IMR-90 (cell line): ENCODE results near the gene KMT2E. TPM values are rescaled to one million over a fixed set of nuclear protein-coding genes. Genes with fewer than 3 reads are reported as not detected.

Experiments used
- ATAC-seq: fragments of 200-7000 bp; cut with Tn5 transposase; 2 replicates; pipeline ENCODE4 v1.9.1; 2020; ENCODE audit warnings: low read depth, mild to moderate bottlenecking, moderate library complexity
- BruUV-seq: library from RNA; stranded (reverse); fragments of 400-500 nt; replicated peaks from 2 replicates; lab custom pipeline; 2021; lab: Mats Ljungman, UMichigan
- CTCF ChIA-PET: fragments of 300-600 bp; formaldehyde crosslinking; extraction: SDS; loops from one replicate; lab custom pipeline; 2021; ENCODE audit warnings: antibody characterized with exemption; lab: Yijun Ruan, JAX
- POLR2A ChIA-PET: fragments of 300-600 bp; sonication (Branson Sonifier 250); formaldehyde crosslinking; loops from one replicate; lab custom pipeline; 2022; ENCODE audit warnings: antibody characterized with exemption; ENCODE audit not compliant: unreplicated experiment; lab: Charles Lee
- DNase-seq: peaks from one replicate; pipeline ENCODE4 v3.0.0; 2013
- H2AFZ ChIP-seq: replicated peaks from 2 replicates; pipeline ENCODE3; 2013; ENCODE audit warnings: low read length, mild to moderate bottlenecking; ENCODE audit not compliant: poor library complexity
- H2AK5ac ChIP-seq: 2 replicates; pipeline ENCODE4 v1.6.1; 2013; ENCODE audit warnings: low read depth, low read length, inconsistent platforms
- H2AK9ac ChIP-seq: replicated peaks from 2 replicates; pipeline ENCODE3; 2013; ENCODE audit warnings: mild to moderate bottlenecking, low read depth, low read length, moderate library complexity; ENCODE audit not compliant: poor library complexity
- H2BK120ac ChIP-seq: 2 replicates; pipeline ENCODE4 v1.6.1; 2013; ENCODE audit warnings: low read depth, low read length, inconsistent platforms
- H2BK15ac ChIP-seq: 3 replicates; pipeline ENCODE4 v1.6.1; 2013; ENCODE audit warnings: low read depth, low read length, inconsistent platforms
- H2BK20ac ChIP-seq: 2 replicates; pipeline ENCODE4 v1.6.1; 2013; ENCODE audit warnings: low read depth, mild to moderate bottlenecking, inconsistent platforms, low read length, moderate library complexity
- H2BK5ac ChIP-seq: 2 replicates; pipeline ENCODE4 v1.6.1; 2013; ENCODE audit warnings: mild to moderate bottlenecking, low read depth, low read length, inconsistent platforms; ENCODE audit not compliant: poor library complexity, severe bottlenecking
- H3K14ac ChIP-seq: replicated peaks from 2 replicates; pipeline ENCODE4 v1.6.1; 2013; ENCODE audit warnings: low read depth, low read length, inconsistent platforms
- H3K18ac ChIP-seq: 2 replicates; pipeline ENCODE4 v1.6.1; 2013; ENCODE audit warnings: low read depth, low read length, control low read depth
- H3K23ac ChIP-seq: 2 replicates; pipeline ENCODE4 v1.6.1; 2013; ENCODE audit warnings: low read depth, low read length, inconsistent platforms
- H3K27ac ChIP-seq: 2 replicates; pipeline ENCODE4 v1.5.1; 2013; ENCODE audit warnings: mild to moderate bottlenecking, control low read depth, low read length; ENCODE audit not compliant: insufficient read depth
- H3K27me3 ChIP-seq: 2 replicates; pipeline ENCODE4 v1.6.1; 2013; ENCODE audit warnings: low read length; ENCODE audit not compliant: control insufficient read depth, insufficient read depth
- H3K36me3 ChIP-seq: 2 replicates; pipeline ENCODE4 v1.6.1; 2013; ENCODE audit warnings: low read length, mixed read lengths; ENCODE audit not compliant: control insufficient read depth, insufficient read depth
- H3K4ac ChIP-seq: 2 replicates; pipeline ENCODE4 v1.6.1; 2013; ENCODE audit warnings: low read depth, low read length, inconsistent platforms
- H3K4me1 ChIP-seq: 2 replicates; pipeline ENCODE4 v1.6.1; 2013; ENCODE audit warnings: low read length, mixed read lengths; ENCODE audit not compliant: control insufficient read depth, insufficient read depth
- H3K4me2 ChIP-seq: 2 replicates; pipeline ENCODE4 v1.6.1; 2013; ENCODE audit warnings: low read depth, mild to moderate bottlenecking, control low read depth, low read length, moderate library complexity
- H3K4me3 ChIP-seq: 2 replicates; pipeline ENCODE4 v1.5.1; 2013; ENCODE audit warnings: low read depth, mild to moderate bottlenecking, control low read depth, low read length, moderate library complexity; ENCODE audit not compliant: insufficient read depth
- H3K56ac ChIP-seq: 2 replicates; pipeline ENCODE4 v1.6.1; 2013; ENCODE audit warnings: low read length, inconsistent platforms; ENCODE audit not compliant: insufficient read depth; ENCODE audit errors: extremely low read depth
- H3K79me1 ChIP-seq, 2 experiments: 2 replicates each; pipeline ENCODE4 v1.6.1; 2013; ENCODE audit warnings: low read length in 2 of 2, inconsistent platforms in 1 of 2, low read depth in 1 of 2
- H3K9ac ChIP-seq: 2 replicates; pipeline ENCODE4 v1.6.1; 2013; ENCODE audit warnings: low read depth, low read length, control low read depth
- H3K9me1 ChIP-seq: 2 replicates; pipeline ENCODE4 v1.6.1; 2013; ENCODE audit warnings: low read length, inconsistent platforms; ENCODE audit not compliant: insufficient read depth
- H3K9me3 ChIP-seq: 2 replicates; pipeline ENCODE4 v1.6.1; 2013; ENCODE audit warnings: low read length; ENCODE audit not compliant: control insufficient read depth, insufficient read depth
- H4K20me1 ChIP-seq: 2 replicates; pipeline ENCODE4 v1.6.1; 2013; ENCODE audit warnings: low read length, inconsistent platforms; ENCODE audit not compliant: insufficient read depth
- H4K5ac ChIP-seq: 2 replicates; pipeline ENCODE4 v1.6.1; 2013; ENCODE audit warnings: mild to moderate bottlenecking, low read depth, low read length, control low read depth
- H4K8ac ChIP-seq, 2 experiments: 2 replicates each; pipeline ENCODE4 v1.6.1; 2013; ENCODE audit warnings: low read depth in 2 of 2, low read length in 2 of 2, control low read depth in 1 of 2, inconsistent platforms in 1 of 2
- H4K91ac ChIP-seq: 2 replicates; pipeline ENCODE4 v1.6.1; 2013; ENCODE audit warnings: low read depth, low read length, inconsistent platforms; ENCODE audit not compliant: insufficient read depth
- BHLHE40 ChIP-seq: fragments of 150-350 bp; IDR thresholded peaks from 2 replicates; pipeline ENCODE4 v1.6.1; 2016; ENCODE audit warnings: mild to moderate bottlenecking, low read depth, low read length
- CEBPB ChIP-seq: IDR thresholded peaks from 2 replicates; pipeline ENCODE4 v1.6.1; 2012; ENCODE audit warnings: low read depth, low read length, improper control_type of control experiment
- CHD1 ChIP-seq: IDR thresholded peaks from 2 replicates; pipeline ENCODE4 v1.6.1; 2012; ENCODE audit warnings: low read depth, low read length, improper control_type of control experiment
- CTCF ChIP-seq: conservative IDR thresholded peaks from 2 replicates; pipeline ENCODE4 v1.5.1; 2012; ENCODE audit warnings: mild to moderate bottlenecking, low read depth, low read length, improper control_type of control experiment
- ELK1 ChIP-seq: fragments of 150-350 bp; IDR thresholded peaks from 2 replicates; pipeline ENCODE4 v1.6.1; 2016; ENCODE audit warnings: low read depth, mild to moderate bottlenecking, low read length, moderate library complexity, borderline replicate concordance
- FOS ChIP-seq: fragments of 150-350 bp; IDR thresholded peaks from 2 replicates; pipeline ENCODE4 v1.6.1; 2016; ENCODE audit warnings: low read depth, low read length
- MAFK ChIP-seq: IDR thresholded peaks from 2 replicates; pipeline ENCODE4 v1.6.1; 2012; ENCODE audit warnings: low read depth, low read length, improper control_type of control experiment
- MAZ ChIP-seq: IDR thresholded peaks from 2 replicates; pipeline ENCODE4 v1.6.1; 2012; ENCODE audit warnings: low read depth, mild to moderate bottlenecking, low read length, improper control_type of control experiment, moderate library complexity, borderline replicate concordance
- MXI1 ChIP-seq: IDR thresholded peaks from 2 replicates; pipeline ENCODE4 v1.6.1; 2012; ENCODE audit warnings: low read depth, mild to moderate bottlenecking, low read length, moderate library complexity, borderline replicate concordance
- NFE2L2 ChIP-seq: fragments of 150-350 bp; IDR thresholded peaks from 2 replicates; pipeline ENCODE4 v1.6.1; 2016; ENCODE audit warnings: low read depth, mild to moderate bottlenecking, low read length
- POLR2A ChIP-seq: IDR thresholded peaks from 2 replicates; pipeline ENCODE4 v1.6.1; 2012; ENCODE audit warnings: mild to moderate bottlenecking, low read depth, low read length
- RAD21 ChIP-seq: IDR thresholded peaks from 2 replicates; pipeline ENCODE4 v1.6.1; 2012; ENCODE audit warnings: low read length, improper control_type of control experiment
- RCOR1 ChIP-seq: IDR thresholded peaks from 2 replicates; pipeline ENCODE4 v1.6.1; 2012; ENCODE audit warnings: mild to moderate bottlenecking, low read length, improper control_type of control experiment; ENCODE audit not compliant: insufficient replicate concordance
- RFX5 ChIP-seq: IDR thresholded peaks from 2 replicates; pipeline ENCODE4 v1.8.0; 2012; ENCODE audit warnings: low read depth, mild to moderate bottlenecking, low read length, moderate library complexity
- SMC3 ChIP-seq: fragments of 150-350 bp; IDR thresholded peaks from 2 replicates; pipeline ENCODE4 v1.6.1; 2016; ENCODE audit warnings: low read depth, mild to moderate bottlenecking, antibody characterized with exemption, low read length, moderate library complexity
- USF2 ChIP-seq: fragments of 150-350 bp; IDR thresholded peaks from 2 replicates; pipeline ENCODE4 v1.6.1; 2017; ENCODE audit warnings: mild to moderate bottlenecking, antibody characterized with exemption, low read length, low read depth
- WGBS, 2 experiments: methylation state at CpG; one replicate each; pipeline versions ENCODE4 v1.1.5 to v1.1.7; 2013; ENCODE audit warnings: missing lambda C conversion rate in 2 of 2; ENCODE audit not compliant: insufficient read length in 1 of 2; ENCODE audit errors: extremely low coverage in 2 of 2; 5-methylcytosine and 5-hydroxymethylcytosine counted together
- dilution Hi-C: fragments of 300-500 bp; cut with HindIII; formaldehyde crosslinking; loops from one replicate; pipeline ENCODE4 v1.14.3; 2018; ENCODE audit warnings: low sequenced_read_pairs; ENCODE audit not compliant: unreplicated experiment
- in situ Hi-C: fragments of 300-500 bp; cut with MboI; formaldehyde crosslinking; loops from 3 replicates; pipeline ENCODE4 v1.14.3; 2019; ENCODE audit warnings: low sequenced_read_pairs, inconsistent platforms, mixed read lengths
- intact Hi-C: fragments of 100-400 bp; cut with micrococcal nuclease; formaldehyde crosslinking; loops from 2 replicates; pipeline ENCODE4 v1.10.0; 2022
- polyA plus RNA-seq, 3 experiments: library from polyadenylated mRNA; depleted of rRNA; stranded (reverse); fragments of >200 nt; gene quantifications; 2 replicates each; pipeline ENCODE4 v1.2.3, GENCODE V29; 2012; ENCODE audit warnings: low replicate concordance in 1 of 3
- total RNA-seq: library from RNA; depleted of rRNA; stranded (reverse); fragments of >200 nt; gene quantifications from 2 replicates; pipeline ENCODE4 v1.2.3, GENCODE V29; 2012

KMT2E gene
- total and polyA plus RNA-seq, 2 of the 4 experiments (the other 2 are of a cell fraction): 16.8 to 79.2 TPM

- Histone ChIP-seq H4K91ac (no peak overlapping the region), H3K4me2 (no peak overlapping the region), H4K5ac (no peak overlapping the region), H3K14ac (no peak overlapping the region), H2AK9ac (no peak overlapping the region), H2AFZ (no peak overlapping the region), H3K9me1 (peaks cover 9% of the 10 kb centered on the region), H3K36me3 (no peaks in the 10 kb centered on the region; the same call in 1 of the 2 replicates), H3K27me3 (no peaks in the 10 kb centered on the region), H3K9ac (no peak overlapping the region), H3K4me1 (peaks cover 12% of the 10 kb centered on the region), H4K8ac (no peak overlapping the region), H3K18ac (no peak overlapping the region), H4K20me1 (peaks cover 95% of the 10 kb centered on the region), H3K23ac (no peak overlapping the region), H3K56ac (no peak overlapping the region), H2BK20ac (no peak overlapping the region), H2BK15ac (no peak overlapping the region), H2BK120ac (no peak overlapping the region), H2BK5ac (no peak overlapping the region), H2AK5ac (no peak overlapping the region), H3K27ac (no peak overlapping the region), H3K9me3 (no peaks in the 10 kb centered on the region), H3K79me1 (peaks cover 0 to 31% of the 10 kb centered on the region in 2 experiments; a peak in 2 of 4 replicates), H3K4ac (no peak overlapping the region), H3K4me3 (no peak overlapping the region)
- in situ Hi-C loops (no loop called here), intact Hi-C loops (no loop called here), dilution Hi-C loops (no loop called here)
- BruUV-seq: no TSS peak
- WGBS, 2 experiments: no CpG with 5 or more reads among the region's 4 CpGs
- TF ChIP-seq CHD1 (no peak), MAFK (no peak), NFE2L2 (no peak), USF2 (no peak), MXI1 (no peak), POLR2A (no peak), BHLHE40 (no peak), MAZ (no peak), SMC3 (no peak), CTCF (no peak), RAD21 (no peak), RCOR1 (no peak), ELK1 (no peak), RFX5 (no peak), CEBPB (no peak), FOS (no peak)
- DNase-seq (no peak), ATAC-seq (no peak)
- ChIA-PET CTCF (no interaction called here), POLR2A (no interaction called here)
These were observed 8.5 kb downstream of the KMT2E start for GRCh38 chr7:105022458-105022857.
